SH-SY5Y (cell line): ENCODE data around the gene LDB3.

Experiments used
- GATA2 ChIP-seq: IDR thresholded peaks from 2 replicates; pipeline ENCODE4 v1.6.1; 2011; ENCODE audit warnings: mild to moderate bottlenecking, low read depth, low read length
- GATA3 ChIP-seq: IDR thresholded peaks from 2 replicates; pipeline ENCODE4 v1.6.1; 2011; ENCODE audit warnings: low read depth, mild to moderate bottlenecking, low read length, moderate library complexity

- TF ChIP-seq GATA2: no peak
- TF ChIP-seq GATA3: no peak
Measured at GRCh38 chr10:86708068-86708782, 39.9 kb downstream of the LDB3 start.
